GM23338 (cell line): ENCODE results near the gene ATR. TPM values are rescaled to one million over a fixed set of nuclear protein-coding genes. Genes with fewer than 3 reads are reported as not detected.
"Not testable (repeated sequence)": the region's sequence is repeated elsewhere in the genome, so short reads cannot be mapped to it uniquely, and the experiment has no call there.

ENCODE experiments used
- ATAC-seq: fragments of 200-7000 bp; cut with Tn5 transposase; 3 replicates; pipeline ENCODE4 v1.9.1; 2020
- DNase-seq: peaks from one replicate; pipeline ENCODE4 v3.0.0-alpha.2; 2015; ENCODE audit warnings: low spot score
- H2AFZ ChIP-seq: fragments of 200-600 bp; sonication (generic); 2 replicates; pipeline ENCODE4 v1.8.0; 2016; ENCODE audit warnings: antibody characterized with exemption, mild to moderate bottlenecking, moderate library complexity
- H3F3A ChIP-seq: fragments of 200-600 bp; sonication (generic); replicated peaks from 2 replicates; pipeline ENCODE4 v1.8.0; 2017; ENCODE audit warnings: antibody characterized with exemption, mixed run types, low read depth
- H3K27ac ChIP-seq: fragments of 200-600 bp; sonication (generic); 2 replicates; pipeline ENCODE4 v1.6.1; 2016; ENCODE audit warnings: low read depth
- H3K27me3 ChIP-seq: fragments of 200-600 bp; sonication (generic); 2 replicates; pipeline ENCODE4 v1.8.0; 2016; ENCODE audit warnings: mild to moderate bottlenecking, mixed run types, moderate library complexity; ENCODE audit not compliant: insufficient read depth
- H3K36me3 ChIP-seq: fragments of 200-600 bp; sonication (generic); 2 replicates; pipeline ENCODE4 v1.8.0; 2016; ENCODE audit warnings: mild to moderate bottlenecking; ENCODE audit not compliant: insufficient read depth
- H3K4me1 ChIP-seq: fragments of 200-600 bp; sonication (generic); 2 replicates; pipeline ENCODE4 v1.8.0; 2016; ENCODE audit warnings: mild to moderate bottlenecking, moderate library complexity; ENCODE audit not compliant: insufficient read depth
- H3K4me2 ChIP-seq: fragments of 200-600 bp; sonication (generic); 2 replicates; pipeline ENCODE4 v1.7.1; 2017; ENCODE audit warnings: mixed run types
- H3K4me3 ChIP-seq: fragments of 200-600 bp; sonication (generic); 2 replicates; pipeline ENCODE4 v1.6.1; 2016; ENCODE audit warnings: mixed run types
- H3K79me2 ChIP-seq: fragments of 200-600 bp; sonication (generic); replicated peaks from 2 replicates; pipeline ENCODE4 v1.8.0; 2017; ENCODE audit warnings: mild to moderate bottlenecking; ENCODE audit not compliant: insufficient read depth
- H3K9me2 ChIP-seq: fragments of 200-600 bp; sonication (generic); 2 replicates; pipeline ENCODE4 v1.8.0; 2017; ENCODE audit not compliant: insufficient read depth
- H4K20me1 ChIP-seq: fragments of 200-600 bp; sonication (generic); replicated peaks from 2 replicates; pipeline ENCODE4 v1.8.0; 2017; ENCODE audit warnings: mild to moderate bottlenecking; ENCODE audit not compliant: insufficient read depth
- H3K27ac Mint-ChIP-seq: 2 replicates; pipeline ENCODE4 v1.8.0; 2020; ENCODE audit warnings: inconsistent platforms, mild to moderate bottlenecking, moderate library complexity, mixed read lengths
- H3K27me3 Mint-ChIP-seq: 3 replicates; pipeline ENCODE4 v1.8.0; 2022; ENCODE audit warnings: low read depth, mild to moderate bottlenecking, moderate library complexity, mixed read lengths, inconsistent platforms; ENCODE audit not compliant: insufficient read depth, poor library complexity
- H3K36me3 Mint-ChIP-seq: 3 replicates; pipeline ENCODE4 v1.8.0; 2021; ENCODE audit warnings: low read depth, mild to moderate bottlenecking, inconsistent platforms, moderate library complexity, mixed read lengths
- H3K4me1 Mint-ChIP-seq: 3 replicates; pipeline ENCODE4 v1.8.0; 2020; ENCODE audit warnings: mild to moderate bottlenecking, inconsistent platforms, mixed read lengths
- H3K4me3 Mint-ChIP-seq: 3 replicates; pipeline ENCODE4 v1.8.0; 2021; ENCODE audit warnings: moderate library complexity, mild to moderate bottlenecking, inconsistent platforms, mixed read lengths
- H3K9me3 Mint-ChIP-seq: 3 replicates; pipeline ENCODE4 v1.8.0; 2020; ENCODE audit warnings: moderate library complexity, mild to moderate bottlenecking, inconsistent platforms, mixed read lengths
- ETS1 ChIP-seq: IDR thresholded peaks from 2 replicates; pipeline ENCODE4 v1.6.1; 2016; ENCODE audit warnings: antibody characterized with exemption
- REST ChIP-seq: IDR thresholded peaks from one replicate; pipeline ENCODE4 v1.6.1; 2018; ENCODE audit warnings: antibody characterized with exemption; ENCODE audit not compliant: unreplicated experiment
- STAT1 ChIP-seq: IDR thresholded peaks from one replicate; pipeline ENCODE4 v1.6.1; 2016; ENCODE audit warnings: antibody characterized with exemption; ENCODE audit not compliant: unreplicated experiment
- ZNF462 ChIP-seq: fragments of 250-450 bp; sonication (Bioruptor Pico); IDR thresholded peaks from 2 replicates; pipeline ENCODE4 v1.5.0; 2020; ENCODE audit warnings: mild to moderate bottlenecking, moderate library complexity
- polyA plus RNA-seq: library from polyadenylated mRNA; unstranded; fragments of >200 nt; fragmentation: Nextera tagmentation; extraction: Ambion mirVana; gene quantifications from 2 replicates; pipeline ENCODE4 v1.2.1, GENCODE V29; 2016
- total RNA-seq: library from RNA; depleted of rRNA; stranded (reverse); fragments of >200 nt; shearing (Covaris generic); gene quantifications from 2 replicates; pipeline ENCODE4 v1.2.3, GENCODE V29; 2014

Gene ATR
- total and polyA plus RNA-seq, 2 experiments from 2014 or later, result 29.7 to 39.1 TPM

- H3K36me3 Mint-ChIP-seq, result peaks cover 13% of the 10 kb centered on the region
- H3K4me1 ChIP-seq, result peaks cover 11% of the 10 kb centered on the region
Observed at GRCh38 chr3:142574223-142574622, 4.3 kb downstream of the ATR start.

GRCh38 chr3:142569422-142569821 lies 9.1 kb downstream of the ATR start:
- not testable (repeated sequence) for H3K4me2 ChIP-seq, H3K4me3 Mint-ChIP-seq, H3K4me1 ChIP-seq, H3K9me2 ChIP-seq, H3K4me3 ChIP-seq, H3K9me3 Mint-ChIP-seq, H3K27me3 Mint-ChIP-seq, H3K36me3 ChIP-seq, H3K27me3 ChIP-seq, H3F3A ChIP-seq, H3K4me1 Mint-ChIP-seq, H3K27ac ChIP-seq, ATAC-seq, H2AFZ ChIP-seq, H3K27ac Mint-ChIP-seq, DNase-seq, H4K20me1 ChIP-seq
- peaks cover 30% of the 10 kb centered on the region for H3K79me2 ChIP-seq
- peaks cover 11% of the 10 kb centered on the region for H3K36me3 Mint-ChIP-seq

More at GRCh38 chr3:142574223-142574622, 4.3 kb downstream of the ATR start:
- not testable (repeated sequence) for H3K4me3 Mint-ChIP-seq, DNase-seq, H3K36me3 ChIP-seq, H3K27ac Mint-ChIP-seq, H3K4me2 ChIP-seq, H3K9me3 Mint-ChIP-seq, H3K27me3 ChIP-seq, ATAC-seq, H3F3A ChIP-seq, H3K27ac ChIP-seq, H3K27me3 Mint-ChIP-seq, H3K9me2 ChIP-seq, H4K20me1 ChIP-seq, H3K4me3 ChIP-seq, H2AFZ ChIP-seq
- peaks cover 28% of the 10 kb centered on the region for H3K4me1 Mint-ChIP-seq
- peaks cover 63% of the 10 kb centered on the region for H3K79me2 ChIP-seq

GRCh38 chr3:142568393-142569017 lies 10.0 kb downstream of the ATR start:
- Histone ChIP-seq H3K4me3 (peak overlapping the region; percentile 43; the same call in 1 of the 2 replicates), H3K4me1 (no peaks in the 10 kb centered on the region), H3K9me2 (no peaks in the 10 kb centered on the region), H3K27ac (no peak overlapping the region), H3K79me2 (peaks cover 23% of the 10 kb centered on the region), H4K20me1 (no peaks in the 10 kb centered on the region; the same call in 1 of the 2 replicates), H3F3A (no peaks in the 10 kb centered on the region), H3K36me3 (no peaks in the 10 kb centered on the region), H3K4me2 (peak overlapping the region; percentile 63; the same call in 1 of the 2 replicates), H2AFZ (peak overlapping the region; percentile 54; the same call in 1 of the 2 replicates), H3K27me3 (no peaks in the 10 kb centered on the region)
- Mint-ChIP-seq H3K27ac (no peak overlapping the region), H3K4me3 (peak overlapping the region; percentile 2; the same call in 1 of the 3 replicates), H3K27me3 (no peaks in the 10 kb centered on the region), H3K36me3 (peaks cover 8% of the 10 kb centered on the region; the same call in 2 of the 3 replicates), H3K9me3 (no peaks in the 10 kb centered on the region), H3K4me1 (peaks cover 3% of the 10 kb centered on the region; the same call in 1 of the 3 replicates)
- peak; percentile 92 for DNase-seq
- ATAC-seq, result peak; percentile 97
- TF ChIP-seq STAT1, result no peak
- no peak for TF ChIP-seq REST
- TF ChIP-seq ETS1, result no peak
- TF ChIP-seq ZNF462 (CRISPR knock-in tag), result no peak
